K562 (cell line): Measurements from ENCODE around the gene LONRF3. TPM values are rescaled to one million over a fixed set of nuclear protein-coding genes. Genes with fewer than 3 reads are reported as not detected.

Source experiments
- ADNP ChIP-seq: fragments of 200-800 bp; sonication (Bioruptor generic); IDR thresholded peaks from 2 replicates; pipeline ENCODE4 v1.6.1; 2016; ENCODE audit warnings: missing genetic modification characterization, missing compliant biosample characterization
- ARID1B ChIP-seq: fragments of 450-650 bp; IDR thresholded peaks from 2 replicates; pipeline ENCODE4 v1.6.1; 2016; ENCODE audit warnings: antibody characterized with exemption, mild to moderate bottlenecking, inconsistent platforms
- ARID2 ChIP-seq: fragments of 450-650 bp; IDR thresholded peaks from 2 replicates; pipeline ENCODE4 v1.6.1; 2017; ENCODE audit warnings: antibody characterized with exemption, mild to moderate bottlenecking
- ARID4B ChIP-seq: sonication (generic); formaldehyde crosslinking; IDR thresholded peaks from 2 replicates; pipeline ENCODE4 v1.8.0; 2022; ENCODE audit warnings: mild to moderate bottlenecking, missing genetic modification reagents
- BRF1 ChIP-seq: IDR thresholded peaks from 3 replicates; pipeline ENCODE4 v1.6.1; 2011; ENCODE audit warnings: borderline replicate concordance, mild to moderate bottlenecking; ENCODE audit not compliant: insufficient read length; ENCODE audit errors: extremely low read depth
- CCNT2 ChIP-seq: IDR thresholded peaks from 2 replicates; pipeline ENCODE4 v1.6.1; 2011; ENCODE audit warnings: borderline replicate concordance, low read depth, mild to moderate bottlenecking, moderate library complexity, mixed read lengths, low read length; ENCODE audit not compliant: insufficient read length; ENCODE audit errors: extremely low read depth
- COPS2 ChIP-seq: fragments of 450-650 bp; conservative IDR thresholded peaks from 2 replicates; pipeline ENCODE4 v1.6.1; 2016; ENCODE audit warnings: mild to moderate bottlenecking, moderate library complexity
- EHMT2 ChIP-seq: fragments of 450-650 bp; IDR thresholded peaks from 2 replicates; pipeline ENCODE4 v1.6.1; 2018; ENCODE audit warnings: antibody characterized with exemption
- FOXJ2 ChIP-seq: fragments of 200-800 bp; sonication (Bioruptor generic); IDR thresholded peaks from 2 replicates; pipeline ENCODE4 v1.6.1; 2016; ENCODE audit warnings: missing genetic modification characterization, missing compliant biosample characterization
- HDAC6 ChIP-seq: IDR thresholded peaks from 2 replicates; pipeline ENCODE4 v1.6.1; 2012; ENCODE audit warnings: low read depth, mild to moderate bottlenecking, control low read depth, inconsistent platforms, low read length, moderate library complexity
- HES1 ChIP-seq: fragments of 450-650 bp; IDR thresholded peaks from 2 replicates; pipeline ENCODE4 v1.6.1; 2016; ENCODE audit warnings: low read depth, mild to moderate bottlenecking, moderate library complexity
- HMGXB4 ChIP-seq: sonication (generic); formaldehyde crosslinking; IDR thresholded peaks from 2 replicates; pipeline ENCODE4 v1.8.1; 2023; ENCODE audit warnings: mild to moderate bottlenecking, missing genetic modification reagents
- MBD2 ChIP-seq: sonication (generic); IDR thresholded peaks from 2 replicates; pipeline ENCODE4 v1.6.1; 2016; ENCODE audit warnings: low read depth, borderline replicate concordance
- SRSF7 ChIP-seq: fragments of 200-400 bp; formaldehyde crosslinking; optimal IDR thresholded peaks from 2 replicates; pipeline ENCODE3; 2017; ENCODE audit warnings: mild to moderate bottlenecking, low read depth, low read length
- TCF7 ChIP-seq: sonication (generic); IDR thresholded peaks from 2 replicates; pipeline ENCODE4 v1.6.1; 2016; ENCODE audit warnings: antibody characterized with exemption, borderline replicate concordance
- TRIM28 ChIP-seq: fragments of 450-650 bp; IDR thresholded peaks from 2 replicates; pipeline ENCODE4 v1.6.1; 2017
- ZBTB5 ChIP-seq: fragments of 450-650 bp; IDR thresholded peaks from 2 replicates; pipeline ENCODE4 v1.6.1; 2017; ENCODE audit warnings: antibody characterized with exemption
- ZNF253 ChIP-seq: fragments of 250-450 bp; sonication (Bioruptor Pico); conservative IDR thresholded peaks from 2 replicates; pipeline ENCODE4 v1.6.1; 2021; ENCODE audit warnings: mild to moderate bottlenecking
- ZNF311 ChIP-seq: fragments of 250-450 bp; sonication (Bioruptor Pico); IDR thresholded peaks from 2 replicates; pipeline ENCODE4 v1.4.0; 2020; ENCODE audit warnings: mild to moderate bottlenecking, moderate library complexity
- ZNF644 ChIP-seq: fragments of 200-800 bp; sonication (Bioruptor generic); IDR thresholded peaks from 2 replicates; pipeline ENCODE4 v1.6.1; 2016; ENCODE audit warnings: low read depth, missing genetic modification characterization, missing compliant biosample characterization
- polyA plus RNA-seq, 8 experiments: library from polyadenylated mRNA; depleted of rRNA in 4 of 8; stranded (reverse) in 5 of 8; unstranded in 3 of 8; fragments of >200 nt; fragmentation: Nextera tagmentation in 2 of 8; fragmentation: Illumina TruSeq in 1 of 8; extraction: Ambion mirVana in 2 of 8; extraction: Trizol in 1 of 8; gene quantifications; 2 replicates each; pipeline versions ENCODE4 v1.2.1 to v1.2.3, GENCODE V29; 2011 to 2014; ENCODE audit warnings: inconsistent platforms in 1 of 8, missing spikeins in 1 of 8
- total RNA-seq, 7 experiments: library from RNA; depleted of rRNA in 6 of 7; stranded (reverse); fragments of >200 nt in 6 of 7; fragmentation: Illumina TruSeq in 2 of 7; extraction: Trizol in 2 of 7; gene quantifications; 2 replicates each; pipeline versions ENCODE4 v1.2.1 to v1.2.3, GENCODE V29; 2011 to 2021; ENCODE audit warnings: low replicate concordance in 1 of 7

The LONRF3 gene
- total and polyA plus RNA-seq, 9 of the 15 experiments (the other 6 are each of a cell fraction or from before 2014, with no cell fraction given), result 1.3 to 22.0 (median 8.7) TPM

GRCh38 chrX:118948270-118948669 is 26.1 kb upstream of the LONRF3 start (continued):
- TF ChIP-seq ZNF253 (CRISPR knock-in tag), result no peak
- no peak for TF ChIP-seq COPS2
- no peak for TF ChIP-seq HDAC6
- no peak for TF ChIP-seq HES1
- TF ChIP-seq TCF7, result no peak
- TF ChIP-seq ZBTB5, result no peak
- no peak for TF ChIP-seq SRSF7
- TF ChIP-seq ARID4B (CRISPR knock-in tag), result no peak
- no peak for TF ChIP-seq ARID2
- TF ChIP-seq ZNF311 (CRISPR knock-in tag), result no peak
- no peak for TF ChIP-seq MBD2
- no peak for TF ChIP-seq HMGXB4 (CRISPR knock-in tag)
- TF ChIP-seq ARID1B, result peak; percentile 94
- no peak for TF ChIP-seq BRF1
- peak; percentile 75 for TF ChIP-seq CCNT2
- TF ChIP-seq ZNF644 (tag), result no peak
- 0 out of 2 replicates have a peak, but pooled peaks have one; percentile 28 for TF ChIP-seq ADNP (tag)
- no peak for TF ChIP-seq FOXJ2 (tag)
- no peak for TF ChIP-seq TRIM28
- TF ChIP-seq EHMT2, result no peak
